K562 (cell line): ENCODE results near the gene PPM1L. TPM values are rescaled to one million over a fixed set of nuclear protein-coding genes. Genes with fewer than 3 reads are reported as not detected.

Source experiments
- ATAC-seq: fragments of 200-7000 bp; cut with Tn5 transposase; 3 replicates; pipeline ENCODE4 v1.9.1; 2020; ENCODE audit warnings: moderate library complexity
- BruUV-seq: library from RNA; stranded (reverse); fragments of 400-500 nt; replicated peaks from 2 replicates; lab custom pipeline; 2021; lab: Mats Ljungman, UMichigan
- CTCF ChIA-PET: fragments of 300-600 bp; formaldehyde crosslinking; extraction: SDS; loops from one replicate; lab custom pipeline; 2021; ENCODE audit warnings: low intra/inter-chr PET ratio; lab: Yijun Ruan, JAX
- POLR2A ChIA-PET: fragments of 300-600, 350-650 bp; sonication (Branson Sonifier 250); formaldehyde crosslinking; extraction: SDS; loops from one replicate; lab custom pipeline; 2021; ENCODE audit warnings: antibody characterized with exemption, inconsistent platforms; lab: Yijun Ruan, JAX
- DNase-seq, 4 experiments: peaks; one replicate each; pipeline versions ENCODE4 v3.0.0 to v3.0.0-alpha.2; 2011 to 2018; ENCODE audit warnings: low spot score in 3 of 4, mixed read lengths in 3 of 4; ENCODE audit errors: extremely low read depth in 1 of 4
- FAIRE-seq: peaks from 2 replicates; lab custom pipeline; 2011; peaks lifted over from hg19 to GRCh38; lab: Jason Lieb, UNC
- H2AFZ ChIP-seq: 2 replicates; pipeline ENCODE4 v1.6.0; 2011; ENCODE audit warnings: low read depth, low read length, control low read depth, inconsistent platforms
- H3K27ac ChIP-seq: fragments of 200-600 bp; 3 replicates; pipeline ENCODE4 v1.8.0; 2011; ENCODE audit warnings: low read depth, mild to moderate bottlenecking, control low read depth, inconsistent platforms, low read length, moderate library complexity, mixed read lengths; ENCODE audit errors: extremely low read depth
- H3K27me3 ChIP-seq, 2 experiments: fragments of 300-600 bp in 1 of 2; 2 replicates in 1 of 2; 3 replicates in 1 of 2; pipeline versions ENCODE4 v1.6.0 to v1.8.0; 2011; ENCODE audit warnings: inconsistent platforms in 2 of 2, low read length in 2 of 2, mild to moderate bottlenecking in 1 of 2, mixed read lengths in 1 of 2, moderate library complexity in 1 of 2; ENCODE audit not compliant: control insufficient read depth in 2 of 2, insufficient read depth in 2 of 2
- H3K36me3 ChIP-seq: fragments of 300-600 bp; 3 replicates; pipeline ENCODE4 v1.8.0; 2011; ENCODE audit warnings: mild to moderate bottlenecking, low read length, inconsistent platforms; ENCODE audit not compliant: control insufficient read depth, insufficient read depth
- H3K4me1 ChIP-seq, 2 experiments: fragments of 200-600 bp in 1 of 2; replicated peaks in 1 of 2; 2 replicates in 1 of 2; 3 replicates in 1 of 2; pipeline versions ENCODE4 v1.5.1 to v1.8.0; 2011; ENCODE audit warnings: inconsistent platforms in 2 of 2, low read length in 2 of 2, mild to moderate bottlenecking in 1 of 2, mixed read lengths in 1 of 2, moderate library complexity in 1 of 2; ENCODE audit not compliant: control insufficient read depth in 2 of 2, insufficient read depth in 2 of 2
- H3K4me2 ChIP-seq: 2 replicates; pipeline ENCODE4 v1.6.1; 2011; ENCODE audit warnings: low read length, control low read depth, inconsistent platforms, mixed read lengths; ENCODE audit not compliant: insufficient read depth
- H3K4me3 ChIP-seq: fragments of 200-600 bp; sonication (generic), shearing (Covaris generic); 2 replicates; pipeline ENCODE4 v1.5.1; 2016; ENCODE audit warnings: control low read depth, inconsistent platforms
- H3K79me2 ChIP-seq: fragments of 200-600 bp; 3 replicates; pipeline ENCODE4 v1.8.0; 2011; ENCODE audit warnings: low read length, inconsistent platforms; ENCODE audit not compliant: control insufficient read depth, insufficient read depth
- H3K9ac ChIP-seq, 2 experiments: 2 replicates each; pipeline versions ENCODE4 v1.6.0 to v1.6.1; 2011; ENCODE audit warnings: low read depth in 2 of 2, low read length in 2 of 2, control low read depth in 1 of 2, inconsistent platforms in 1 of 2, mild to moderate bottlenecking in 1 of 2, mixed read lengths in 1 of 2; ENCODE audit not compliant: insufficient read depth in 1 of 2
- H3K9me1 ChIP-seq: one replicate; pipeline ENCODE4 v1.6.0; 2011; ENCODE audit warnings: inconsistent platforms, mild to moderate bottlenecking, low read length, moderate library complexity; ENCODE audit not compliant: control insufficient read depth, insufficient read depth
- H3K9me3 ChIP-seq: replicated peaks from 2 replicates; pipeline ENCODE4 v1.5.1; 2011; ENCODE audit warnings: low read depth, low read length, inconsistent platforms; ENCODE audit not compliant: control insufficient read depth, insufficient read depth
- H4K20me1 ChIP-seq: replicated peaks from 2 replicates; pipeline ENCODE4 v1.6.1; 2011; ENCODE audit warnings: low read length, inconsistent platforms, mixed read lengths; ENCODE audit not compliant: control insufficient read depth, insufficient read depth
- ATF3 ChIP-seq, 2 experiments: fragments of 450-650 bp in 1 of 2; sonication (generic) in 1 of 2; formaldehyde crosslinking in 1 of 2; IDR thresholded peaks in 1 of 2; conservative IDR thresholded peaks in 1 of 2; 2 replicates each; pipeline versions ENCODE4 v1.6.1 to v1.8.1; 2016 to 2023; ENCODE audit warnings: mild to moderate bottlenecking in 2 of 2, moderate library complexity in 2 of 2, inconsistent platforms in 1 of 2, missing genetic modification reagents in 1 of 2
- CEBPG ChIP-seq, 3 experiments: fragments of 200-800 bp in 1 of 3; sonication (Bioruptor generic) in 1 of 3; sonication (generic) in 1 of 3; formaldehyde crosslinking in 1 of 3; IDR thresholded peaks in 2 of 3; conservative IDR thresholded peaks in 1 of 3; 2 replicates each; pipeline versions ENCODE4 v1.6.1 to v1.8.0; 2016 to 2022; ENCODE audit warnings: missing compliant biosample characterization in 2 of 3, missing genetic modification characterization in 2 of 3, mild to moderate bottlenecking in 1 of 3, missing genetic modification reagents in 1 of 3
- NEUROD1 ChIP-seq: fragments of 150-350 bp; IDR thresholded peaks from 2 replicates; pipeline ENCODE4 v1.6.1; 2014; ENCODE audit warnings: borderline replicate concordance, low read length, low read depth; ENCODE audit not compliant: partially characterized antibody
- PURB ChIP-seq: sonication (generic); formaldehyde crosslinking; IDR thresholded peaks from 2 replicates; pipeline ENCODE4 v1.9.0; 2021; ENCODE audit warnings: low read depth, mild to moderate bottlenecking, missing genetic modification reagents
- WGBS: fragments of 100-300 bp; shearing (Covaris generic); methylation state at CpG from one replicate; pipeline ENCODE4 v1.1.6; 2016; ENCODE audit warnings: low coverage, mixed read lengths; ENCODE audit not compliant: insufficient coverage; ENCODE audit errors: missing lambda C conversion rate; 5-methylcytosine and 5-hydroxymethylcytosine counted together
- in situ Hi-C: fragments of 300-500 bp; cut with MboI; formaldehyde crosslinking; loops from 4 replicates; pipeline ENCODE4 v1.15.0; 2018; ENCODE audit warnings: inconsistent platforms, mixed read lengths
- intact Hi-C: fragments of 100-400 bp; cut with micrococcal nuclease; formaldehyde crosslinking; loops from 2 replicates; pipeline ENCODE4 v1.14.2; 2022
- polyA plus RNA-seq, 8 experiments: library from polyadenylated mRNA; depleted of rRNA in 4 of 8; stranded (reverse) in 5 of 8; unstranded in 3 of 8; fragments of >200 nt; fragmentation: Nextera tagmentation in 2 of 8; fragmentation: Illumina TruSeq in 1 of 8; extraction: Ambion mirVana in 2 of 8; extraction: Trizol in 1 of 8; gene quantifications; 2 replicates each; pipeline versions ENCODE4 v1.2.1 to v1.2.3, GENCODE V29; 2011 to 2014; ENCODE audit warnings: inconsistent platforms in 1 of 8, missing spikeins in 1 of 8
- total RNA-seq, 7 experiments: library from RNA; depleted of rRNA in 6 of 7; stranded (reverse); fragments of >200 nt in 6 of 7; fragmentation: Illumina TruSeq in 2 of 7; extraction: Trizol in 2 of 7; gene quantifications; 2 replicates each; pipeline versions ENCODE4 v1.2.1 to v1.2.3, GENCODE V29; 2011 to 2021; ENCODE audit warnings: low replicate concordance in 1 of 7

The PPM1L gene
- total and polyA plus RNA-seq, 9 of the 15 experiments (the other 6 are each of a cell fraction or from before 2014, with no cell fraction given): 0.01 to 0.41 (median 0.14) TPM

GRCh38 chr3:161072211-161072621 lies 316.2 kb downstream of the PPM1L start:
- Histone ChIP-seq H3K4me3 (no peak overlapping the region), H3K9ac (no peak overlapping the region), H3K79me2 (no peaks in the 10 kb centered on the region), H3K27me3 (no peaks in the 10 kb centered on the region), H2AFZ (no peak overlapping the region), H3K9me1 (no peaks in the 10 kb centered on the region), H3K4me1 (no peaks in the 10 kb centered on the region; a peak in 2 of 5 replicates), H3K36me3 (no peaks in the 10 kb centered on the region), H3K9me3 (no peaks in the 10 kb centered on the region), H3K27ac (no peak overlapping the region), H4K20me1 (no peaks in the 10 kb centered on the region), H3K4me2 (no peak overlapping the region)
- ATAC-seq (no peak), DNase-seq (no peak), FAIRE-seq (no peak)
- BruUV-seq: no TSS peak
- ChIA-PET CTCF (no interaction called here), POLR2A (no interaction called here)
- TF ChIP-seq ATF3 (IDR thresholded peaks at IDR 0.05) (peak; percentile 60; the same call in 1 of the 2 replicates), ATF3 (CRISPR knock-in tag; conservative IDR thresholded peaks at IDR 0.05) (no peak), CEBPG (CRISPR knock-in tag; IDR thresholded peaks at IDR 0.05) (no peak), CEBPG (tag; conservative IDR thresholded peaks at IDR 0.05 in 1 of 2, IDR thresholded peaks at IDR 0.05 in 1 of 2) (peak; percentile 47 to 80; a peak in 3 of 4 replicates), PURB (no peak), NEUROD1 (no peak)
- 0% methylated on average over 1 of the region's 1 CpG for WGBS
- in situ Hi-C loops: no loop called here
- intact Hi-C loops: no loop called here
